GM12878 (cell line): ENCODE measurements around the gene TCTN1. TPM values are rescaled to one million over a fixed set of nuclear protein-coding genes. Genes with fewer than 3 reads are reported as not detected.

Experiments used
- BRCA1 ChIP-seq: IDR thresholded peaks from 2 replicates; pipeline ENCODE4 v1.6.1; 2011; ENCODE audit warnings: low read depth, low read length, improper control_type of control experiment
- CREM ChIP-seq: IDR thresholded peaks from 2 replicates; pipeline ENCODE4 v1.6.1; 2014; ENCODE audit warnings: antibody characterized with exemption, low read depth
- DPF2 ChIP-seq: fragments of 450-650 bp; IDR thresholded peaks from 2 replicates; pipeline ENCODE4 v1.6.1; 2017; ENCODE audit warnings: mild to moderate bottlenecking
- EED ChIP-seq: sonication (generic); IDR thresholded peaks from 2 replicates; pipeline ENCODE4 v1.6.1; 2016; ENCODE audit warnings: antibody characterized with exemption, low read depth
- FOXK2 ChIP-seq: fragments of 450-650 bp; IDR thresholded peaks from 2 replicates; pipeline ENCODE4 v1.6.1; 2017; ENCODE audit warnings: mild to moderate bottlenecking, moderate library complexity
- IKZF1 ChIP-seq: fragments of 450-650 bp; conservative IDR thresholded peaks from 2 replicates; pipeline ENCODE4 v1.6.1; 2017; ENCODE audit warnings: antibody characterized with exemption, mild to moderate bottlenecking
- JUNB ChIP-seq: IDR thresholded peaks from 2 replicates; pipeline ENCODE4 v1.6.1; 2016; ENCODE audit warnings: antibody characterized with exemption, mild to moderate bottlenecking
- MTA3 ChIP-seq: IDR thresholded peaks from 2 replicates; pipeline ENCODE4 v1.6.1; 2012; ENCODE audit warnings: low read length, inconsistent platforms, borderline replicate concordance
- NFXL1 ChIP-seq: fragments of 450-650 bp; IDR thresholded peaks from 2 replicates; pipeline ENCODE4 v1.6.1; 2017; ENCODE audit warnings: antibody characterized with exemption, mild to moderate bottlenecking, borderline replicate concordance
- PRDM15 ChIP-seq: fragments of 450-650 bp; formaldehyde crosslinking; IDR thresholded peaks from 2 replicates; pipeline ENCODE4 v1.4.0; 2020; ENCODE audit warnings: mild to moderate bottlenecking, moderate library complexity
- RELB ChIP-seq: fragments of 450-650 bp; IDR thresholded peaks from 2 replicates; pipeline ENCODE4 v1.6.1; 2017; ENCODE audit warnings: low read depth, mild to moderate bottlenecking, moderate library complexity
- RUNX3 ChIP-seq: IDR thresholded peaks from 2 replicates; pipeline ENCODE4 v1.6.1; 2012; ENCODE audit warnings: low read length, inconsistent platforms
- TAF1 ChIP-seq: IDR thresholded peaks from 2 replicates; pipeline ENCODE4 v1.6.1; 2011; ENCODE audit warnings: mild to moderate bottlenecking, low read depth, low read length, borderline replicate concordance
- TBL1XR1 ChIP-seq: IDR thresholded peaks from 2 replicates; pipeline ENCODE4 v1.6.1; 2012; ENCODE audit warnings: low read depth, low read length, improper control_type of control experiment
- USF1 ChIP-seq: IDR thresholded peaks from 2 replicates; pipeline ENCODE4 v1.6.1; 2011; ENCODE audit warnings: borderline replicate concordance, low read depth, mild to moderate bottlenecking, moderate library complexity, mixed read lengths, low read length; ENCODE audit not compliant: insufficient read depth; ENCODE audit errors: extremely low read length
- ZBTB11 ChIP-seq: fragments of 450-650 bp; formaldehyde crosslinking; IDR thresholded peaks from 2 replicates; pipeline ENCODE4 v1.5.0; 2022; ENCODE audit warnings: mild to moderate bottlenecking, missing genetic modification characterization
- ZNF24 ChIP-seq: fragments of 450-650 bp; IDR thresholded peaks from 2 replicates; pipeline ENCODE4 v1.6.1; 2017; ENCODE audit warnings: antibody characterized with exemption, mild to moderate bottlenecking
- polyA plus RNA-seq, 11 experiments: library from polyadenylated mRNA; depleted of rRNA in 4 of 11; unstranded in 6 of 11; stranded (reverse) in 5 of 11; fragments of >200 nt; fragmentation: Nextera tagmentation in 4 of 11; fragmentation: Illumina TruSeq in 1 of 11; extraction: Ambion mirVana in 4 of 11; extraction: Trizol in 1 of 11; gene quantifications; 1 replicate in 1 of 11; 2 replicates in 10 of 11; pipeline versions ENCODE4 v1.2.1 to v1.2.3, GENCODE V29; 2011 to 2016; ENCODE audit warnings: inconsistent platforms in 2 of 11, missing spikeins in 2 of 11, low read depth in 1 of 11
- total RNA-seq, 4 experiments: library from RNA; depleted of rRNA in 3 of 4; stranded (reverse); fragments of >200 nt in 3 of 4; fragmentation: Illumina TruSeq in 1 of 4; extraction: Trizol in 1 of 4; gene quantifications; 2 replicates each; pipeline versions ENCODE4 v1.2.1 to v1.2.3, GENCODE V29; 2013 to 2021

Gene TCTN1
- total and polyA plus RNA-seq, 10 of the 15 experiments (the other 5 are each of a cell fraction or from before 2014, with no cell fraction given), result 8.8 to 23.5 (median 15.3) TPM

GRCh38 chr12:110639336-110640141, 25.6 kb downstream of the TCTN1 start (continued):
- no peak for TF ChIP-seq CREM
- no peak for TF ChIP-seq DPF2
- TF ChIP-seq PRDM15, result no peak
- no peak for TF ChIP-seq ZBTB11 (CRISPR knock-in tag)
- no peak for TF ChIP-seq TAF1
- TF ChIP-seq USF1, result no peak
- no peak for TF ChIP-seq ZNF24
- 0 out of 2 replicates have a peak, but pooled peaks have one; percentile 21 for TF ChIP-seq IKZF1
- peak; percentile 57; the same call in 1 of the 2 replicates for TF ChIP-seq RELB
- TF ChIP-seq FOXK2, result no peak
- TF ChIP-seq JUNB, result peak; percentile 61
- no peak for TF ChIP-seq MTA3
- no peak for TF ChIP-seq BRCA1
- no peak for TF ChIP-seq TBL1XR1
- no peak for TF ChIP-seq NFXL1
- TF ChIP-seq RUNX3, result peak; percentile 77
- TF ChIP-seq EED, result no peak
